Measurements from ENCODE around the gene ACOXL. TPM values are rescaled to one million over a fixed set of nuclear protein-coding genes. Genes with fewer than 3 reads are reported as not detected.

The ACOXL gene
- total RNA-seq, 1 donor from 2014 or later = 1.1 TPM

DNA sequence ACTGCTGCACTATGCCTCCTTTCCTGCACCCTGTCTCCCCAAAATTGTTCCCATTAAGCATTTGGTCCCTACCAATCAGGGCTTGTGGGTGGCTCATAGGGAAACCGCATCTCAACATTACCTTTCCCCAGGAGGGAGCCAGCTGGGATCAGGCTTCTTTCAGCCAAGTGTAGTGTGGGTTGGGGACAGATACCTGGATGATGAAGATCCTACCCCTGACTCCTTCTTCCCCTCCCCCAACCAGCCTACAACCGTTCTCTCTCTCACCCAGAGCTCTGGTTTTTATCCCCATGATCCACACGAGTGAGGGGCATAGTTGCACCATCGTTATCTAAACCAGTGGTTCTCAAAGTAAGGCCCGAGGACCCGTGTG lies 40.0 kb downstream of the ACOXL start:
- Mint-ChIP-seq H3K27ac (no peak overlapping the region), H3K36me3 (ENCODE audit: low read depth) (no peaks in the 10 kb centered on the region), H3K4me1 (ENCODE audit: low read depth) (no peaks in the 10 kb centered on the region), H3K4me3 (no peak overlapping the region), H3K9me3 (no peaks in the 10 kb centered on the region), H3K27me3 (ENCODE audit: insufficient read depth) (peaks cover 29% of the 10 kb centered on the region)
- no peak for DNase-seq (ENCODE audit: low spot score)
- intact Hi-C loops (cut with micrococcal nuclease) = no loop called here

DNA sequence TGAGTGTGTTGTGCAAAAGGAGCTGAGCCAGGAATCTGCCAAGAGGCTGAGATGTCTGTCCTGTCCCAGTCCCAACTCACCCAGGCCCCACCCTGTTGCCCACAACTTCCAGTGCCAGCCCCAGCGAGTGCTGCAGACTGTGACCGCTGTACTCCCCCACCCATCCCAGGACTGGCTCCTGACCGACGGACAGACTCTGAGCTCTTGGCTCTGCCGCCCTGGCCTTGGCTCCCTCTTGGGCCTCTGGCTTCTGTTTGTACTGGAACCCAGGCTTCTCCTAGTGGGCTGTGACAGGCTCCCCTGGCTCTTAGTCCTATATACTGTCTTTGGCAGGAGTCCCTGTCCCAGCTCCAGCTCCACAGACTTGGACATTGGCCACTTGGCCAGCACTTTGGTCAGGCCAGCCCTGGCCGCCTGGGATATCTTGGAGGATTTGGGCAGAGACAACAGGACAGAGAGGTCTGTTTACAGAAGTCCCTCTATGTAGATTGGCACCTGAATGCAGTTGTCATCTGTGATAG lies 41.1 kb downstream of the ACOXL start:
- no peaks in the 10 kb centered on the region for H3K36me3 Mint-ChIP-seq (ENCODE audit: low read depth)
- no peak overlapping the region for H3K4me3 Mint-ChIP-seq
- no peaks in the 10 kb centered on the region for H3K9me3 Mint-ChIP-seq
- intact Hi-C loops (cut with micrococcal nuclease) = no loop called here
- no peak overlapping the region for H3K27ac Mint-ChIP-seq
- no peak for DNase-seq (ENCODE audit: low spot score)
- no peaks in the 10 kb centered on the region for H3K4me1 Mint-ChIP-seq (ENCODE audit: low read depth)
- peaks cover 34% of the 10 kb centered on the region for H3K27me3 Mint-ChIP-seq (ENCODE audit: insufficient read depth)

DNA sequence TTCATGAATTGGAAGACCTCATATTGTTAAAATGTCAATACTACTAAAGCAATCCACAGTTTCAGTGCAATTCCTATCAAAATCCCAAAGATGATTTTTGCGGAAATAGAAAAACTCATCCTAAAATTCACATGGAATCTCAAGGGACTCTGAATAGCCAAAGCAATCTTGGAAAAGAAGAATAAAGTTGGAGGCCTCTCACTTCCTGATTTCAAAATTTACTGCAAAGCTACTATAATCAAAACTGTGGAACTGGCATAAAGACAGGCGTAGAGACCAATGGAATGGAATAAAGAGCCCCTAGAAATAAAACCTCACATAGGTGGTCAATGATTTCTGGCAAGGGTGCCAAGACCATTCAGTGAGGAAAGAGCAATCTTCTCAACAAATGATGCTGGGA lies 42.3 kb downstream of the ACOXL start:
- intact Hi-C loops (cut with micrococcal nuclease) = no loop called here
- no peak overlapping the region for H3K27ac Mint-ChIP-seq
- H3K9me3 Mint-ChIP-seq = no peaks in the 10 kb centered on the region
- H3K36me3 Mint-ChIP-seq (ENCODE audit: low read depth) = no peaks in the 10 kb centered on the region
- no peak overlapping the region for H3K4me3 Mint-ChIP-seq
- no peaks in the 10 kb centered on the region for H3K4me1 Mint-ChIP-seq (ENCODE audit: low read depth)
- peaks cover 40% of the 10 kb centered on the region for H3K27me3 Mint-ChIP-seq (ENCODE audit: insufficient read depth)
- no peak for DNase-seq (ENCODE audit: low spot score)

DNA sequence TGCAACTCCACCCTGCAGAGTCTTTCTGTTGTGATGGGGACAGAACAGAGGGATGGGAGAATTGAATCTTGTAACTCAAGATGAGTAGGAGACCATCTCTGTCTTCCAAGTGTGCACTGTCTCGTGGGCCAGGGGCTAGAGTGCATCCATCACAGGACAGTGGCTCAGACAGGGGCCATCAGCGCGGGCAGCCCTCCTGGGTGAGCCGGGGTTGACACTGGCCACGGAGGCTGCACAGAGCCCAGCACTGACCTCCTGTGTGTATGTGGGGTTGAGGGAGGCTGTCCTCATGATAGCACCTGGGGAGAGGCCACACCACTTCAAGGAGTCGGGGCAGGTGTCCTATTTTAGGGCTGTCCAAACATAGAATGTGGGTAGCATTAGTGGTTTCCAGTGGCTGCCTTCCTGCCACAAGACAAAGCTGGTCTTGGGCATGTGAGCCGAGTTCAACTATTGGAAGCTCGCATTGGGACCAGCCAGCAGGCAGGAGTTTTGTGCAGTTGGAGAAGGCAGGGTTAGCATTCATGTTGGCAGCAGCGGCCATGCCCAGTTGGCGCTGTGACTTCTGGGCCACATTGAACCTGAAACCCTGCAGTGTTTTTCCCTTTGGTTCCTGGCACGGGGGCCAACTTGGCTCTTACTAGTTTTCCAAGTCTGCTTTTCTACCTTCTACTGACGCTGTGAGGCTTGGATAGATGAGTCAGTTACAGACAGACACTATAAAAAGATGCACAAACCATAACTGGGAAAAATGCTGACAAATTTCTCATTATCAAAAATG lies 45.3 kb downstream of the ACOXL start:
- H3K27me3 Mint-ChIP-seq (ENCODE audit: insufficient read depth) = peaks cover 37% of the 10 kb centered on the region
- H3K4me1 Mint-ChIP-seq (ENCODE audit: low read depth) = no peaks in the 10 kb centered on the region
- H3K9me3 Mint-ChIP-seq = no peaks in the 10 kb centered on the region
- H3K27ac Mint-ChIP-seq = no peak overlapping the region
- no peaks in the 10 kb centered on the region for H3K36me3 Mint-ChIP-seq (ENCODE audit: low read depth)
- no peak overlapping the region for H3K4me3 Mint-ChIP-seq
- DNase-seq (ENCODE audit: low spot score) = no peak
- intact Hi-C loops (cut with micrococcal nuclease) = no loop called here

DNA sequence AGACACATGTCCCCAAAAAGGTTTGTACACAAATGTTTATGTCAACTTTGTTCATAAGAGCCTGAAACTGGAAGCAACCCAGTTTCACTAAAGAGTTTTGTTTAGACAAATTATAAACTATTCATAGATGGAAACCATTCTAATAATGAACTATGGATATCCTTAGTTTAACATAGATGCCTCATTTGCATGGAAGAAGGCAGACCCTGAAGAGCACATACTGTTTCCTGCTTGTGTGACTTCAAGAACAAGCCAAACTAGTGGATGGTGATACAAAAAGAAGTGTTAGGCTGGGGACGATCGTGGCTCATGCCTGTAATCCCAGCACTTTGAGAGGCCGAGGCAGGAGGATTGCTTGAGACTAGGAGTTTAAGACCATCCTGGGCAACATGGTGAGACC lies 48.1 kb downstream of the ACOXL start:
- no peak for DNase-seq (ENCODE audit: low spot score)
- Mint-ChIP-seq H3K36me3 (ENCODE audit: low read depth) (no peaks in the 10 kb centered on the region), H3K27me3 (ENCODE audit: insufficient read depth) (peaks cover 48% of the 10 kb centered on the region), H3K4me1 (ENCODE audit: low read depth) (peaks cover 5% of the 10 kb centered on the region), H3K4me3 (no peak overlapping the region), H3K27ac (no peak overlapping the region), H3K9me3 (peaks cover 1% of the 10 kb centered on the region)
- intact Hi-C loops (cut with micrococcal nuclease) = no loop called here

DNA sequence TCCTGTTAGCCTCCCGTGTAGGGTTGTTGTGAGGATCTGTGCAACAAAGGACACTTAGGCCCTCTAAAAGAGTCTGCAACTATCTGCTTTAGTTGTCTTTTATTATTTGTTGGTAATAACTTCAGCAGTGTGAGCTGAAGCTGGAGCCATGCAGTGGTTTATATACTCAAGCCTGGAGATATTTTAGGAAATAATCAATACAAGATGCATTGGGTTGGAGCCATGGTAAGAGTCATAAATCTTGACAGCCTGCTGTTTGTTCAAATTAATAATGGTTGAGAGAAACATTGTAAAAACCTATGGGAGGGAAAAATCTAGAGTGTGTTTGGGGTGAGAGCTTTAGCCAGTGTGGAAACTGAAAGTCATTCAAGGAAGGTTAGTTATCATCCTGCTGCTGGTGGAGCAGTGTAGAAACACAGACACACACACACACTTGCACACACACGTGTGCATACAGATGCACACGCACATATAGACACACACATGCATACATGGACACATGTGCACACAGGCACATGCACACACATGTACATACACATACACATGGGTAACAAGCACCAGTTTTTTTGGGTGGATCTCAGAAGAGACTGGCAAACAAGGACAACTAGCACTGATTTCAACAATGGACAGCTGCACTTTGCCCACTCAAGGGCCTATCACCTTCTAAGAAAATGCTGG lies 51.0 kb downstream of the ACOXL start:
- no peak overlapping the region for H3K27ac Mint-ChIP-seq
- no peak overlapping the region for H3K4me3 Mint-ChIP-seq
- peaks cover 36% of the 10 kb centered on the region for H3K27me3 Mint-ChIP-seq (ENCODE audit: insufficient read depth)
- H3K4me1 Mint-ChIP-seq (ENCODE audit: low read depth) = peaks cover 5% of the 10 kb centered on the region
- intact Hi-C loops (cut with micrococcal nuclease) = no loop called here
- DNase-seq (ENCODE audit: low spot score) = no peak
- no peaks in the 10 kb centered on the region for H3K36me3 Mint-ChIP-seq (ENCODE audit: low read depth)
- peaks cover 7% of the 10 kb centered on the region for H3K9me3 Mint-ChIP-seq

DNA sequence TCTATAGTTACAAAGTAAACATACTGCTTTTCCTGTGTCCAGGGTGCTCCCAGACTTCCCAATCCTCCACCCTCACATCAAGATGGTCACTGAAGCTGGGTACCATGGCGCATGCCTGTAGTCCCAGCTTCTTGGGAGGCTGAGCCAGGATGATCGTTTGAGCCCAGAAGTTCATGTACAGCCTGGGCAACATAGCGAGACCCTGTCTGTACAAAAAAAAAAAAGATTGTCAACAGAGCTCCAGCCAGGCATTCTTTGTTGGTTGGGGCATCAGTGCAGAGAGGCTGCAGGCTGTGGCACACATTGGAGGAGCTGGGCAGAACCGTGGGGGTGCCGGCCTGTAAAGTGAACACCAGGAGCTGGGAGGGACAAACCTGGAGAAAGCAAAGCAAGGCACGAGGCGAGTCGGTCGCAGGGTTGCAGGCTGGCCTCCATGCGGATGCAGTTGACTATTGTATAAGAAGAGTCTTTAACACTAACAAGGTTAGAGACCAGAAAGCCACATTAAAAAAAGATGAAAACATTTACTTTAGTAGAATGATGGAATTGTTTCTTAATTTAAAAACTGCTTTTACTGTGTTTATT lies 51.8 kb downstream of the ACOXL start:
- H3K36me3 Mint-ChIP-seq (ENCODE audit: low read depth) = no peaks in the 10 kb centered on the region
- H3K4me1 Mint-ChIP-seq (ENCODE audit: low read depth) = peaks cover 5% of the 10 kb centered on the region
- no peak overlapping the region for H3K4me3 Mint-ChIP-seq
- intact Hi-C loops (cut with micrococcal nuclease) = no loop called here
- H3K27me3 Mint-ChIP-seq (ENCODE audit: insufficient read depth) = peaks cover 33% of the 10 kb centered on the region
- no peak for DNase-seq (ENCODE audit: low spot score)
- H3K9me3 Mint-ChIP-seq = peaks cover 7% of the 10 kb centered on the region
- no peak overlapping the region for H3K27ac Mint-ChIP-seq

DNA sequence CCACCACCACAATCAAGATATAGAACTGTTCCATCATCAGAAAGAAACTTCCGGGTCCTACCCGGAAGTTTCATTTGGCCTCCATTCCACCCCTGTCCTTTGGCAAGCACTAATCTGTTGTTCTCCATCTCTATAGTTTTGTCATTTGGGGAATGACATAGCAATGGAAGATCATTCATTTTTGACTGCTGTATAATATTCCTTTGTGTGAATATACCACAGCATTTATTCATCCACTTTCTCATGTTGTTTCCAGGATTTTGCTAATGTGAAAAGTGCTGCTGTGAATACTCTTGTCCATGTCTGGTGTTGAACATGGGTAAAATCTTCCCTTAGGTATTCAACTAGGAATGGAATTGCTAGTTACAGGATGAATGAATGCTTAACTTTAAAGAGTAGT lies 53.1 kb downstream of the ACOXL start:
- intact Hi-C loops (cut with micrococcal nuclease) = no loop called here
- H3K27me3 Mint-ChIP-seq (ENCODE audit: insufficient read depth) = peaks cover 29% of the 10 kb centered on the region

DNA sequence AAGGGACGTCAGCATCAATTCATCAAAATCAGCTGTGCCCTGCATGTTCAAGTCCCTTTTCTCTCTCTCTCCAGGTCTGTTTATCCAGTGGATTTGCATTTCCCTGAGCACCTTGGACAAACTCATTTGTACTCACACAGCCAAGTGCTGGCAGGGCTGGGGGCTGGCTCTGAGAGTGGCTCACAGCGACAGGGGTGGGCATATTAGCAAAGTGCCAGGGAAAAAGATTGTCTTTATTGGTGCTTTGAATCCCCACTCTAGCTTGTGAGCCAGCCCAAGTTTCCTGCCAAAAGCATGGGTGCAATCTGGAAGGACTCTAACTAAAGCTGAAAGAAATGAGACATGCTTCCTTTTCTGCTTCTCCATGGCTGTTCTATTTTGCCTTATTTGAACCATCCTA lies 56.6 kb downstream of the ACOXL start:
- intact Hi-C loops (cut with micrococcal nuclease) = no loop called here
- H3K4me1 Mint-ChIP-seq (ENCODE audit: low read depth) = no peaks in the 10 kb centered on the region
- H3K4me3 Mint-ChIP-seq = no peak overlapping the region
- DNase-seq (ENCODE audit: low spot score) = no peak
- H3K36me3 Mint-ChIP-seq (ENCODE audit: low read depth) = no peaks in the 10 kb centered on the region
- no peak overlapping the region for H3K27ac Mint-ChIP-seq
- peaks cover 36% of the 10 kb centered on the region for H3K27me3 Mint-ChIP-seq (ENCODE audit: insufficient read depth)
- H3K9me3 Mint-ChIP-seq = peaks cover 7% of the 10 kb centered on the region

More for the DNA sequence above, 53.1 kb downstream of the ACOXL start:
- H3K4me1 Mint-ChIP-seq (ENCODE audit: low read depth) = peaks cover 5% of the 10 kb centered on the region
- DNase-seq (ENCODE audit: low spot score) = no peak
- no peak overlapping the region for H3K27ac Mint-ChIP-seq
- H3K36me3 Mint-ChIP-seq (ENCODE audit: low read depth) = no peaks in the 10 kb centered on the region
- H3K4me3 Mint-ChIP-seq = no peak overlapping the region
- peaks cover 7% of the 10 kb centered on the region for H3K9me3 Mint-ChIP-seq

DNA sequence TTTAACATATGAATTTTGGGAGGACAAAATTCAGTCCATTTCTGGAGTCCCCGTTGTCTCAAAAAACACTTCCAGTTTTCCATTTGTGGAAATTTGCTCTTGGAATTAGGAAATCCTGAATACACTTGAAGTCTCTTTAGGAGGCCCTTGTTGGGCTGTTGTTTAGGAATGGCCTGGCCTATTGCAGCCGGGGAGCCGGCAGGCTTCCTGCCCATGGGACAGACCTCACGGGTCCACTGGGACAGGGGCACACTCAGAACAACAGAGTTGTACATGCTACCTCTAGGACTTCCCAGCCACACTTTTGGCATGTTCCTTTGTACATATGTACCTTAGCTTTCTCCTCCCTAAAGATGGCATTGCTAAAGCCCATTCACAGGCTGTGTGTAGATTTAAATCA lies 57.3 kb downstream of the ACOXL start:
- H3K4me3 Mint-ChIP-seq = no peak overlapping the region
- intact Hi-C loops (cut with micrococcal nuclease) = no loop called here
- peaks cover 39% of the 10 kb centered on the region for H3K27me3 Mint-ChIP-seq (ENCODE audit: insufficient read depth)
- no peaks in the 10 kb centered on the region for H3K36me3 Mint-ChIP-seq (ENCODE audit: low read depth)
- no peak overlapping the region for H3K27ac Mint-ChIP-seq
- no peak for DNase-seq (ENCODE audit: low spot score)
- H3K9me3 Mint-ChIP-seq = peaks cover 7% of the 10 kb centered on the region
- no peaks in the 10 kb centered on the region for H3K4me1 Mint-ChIP-seq (ENCODE audit: low read depth)

DNA sequence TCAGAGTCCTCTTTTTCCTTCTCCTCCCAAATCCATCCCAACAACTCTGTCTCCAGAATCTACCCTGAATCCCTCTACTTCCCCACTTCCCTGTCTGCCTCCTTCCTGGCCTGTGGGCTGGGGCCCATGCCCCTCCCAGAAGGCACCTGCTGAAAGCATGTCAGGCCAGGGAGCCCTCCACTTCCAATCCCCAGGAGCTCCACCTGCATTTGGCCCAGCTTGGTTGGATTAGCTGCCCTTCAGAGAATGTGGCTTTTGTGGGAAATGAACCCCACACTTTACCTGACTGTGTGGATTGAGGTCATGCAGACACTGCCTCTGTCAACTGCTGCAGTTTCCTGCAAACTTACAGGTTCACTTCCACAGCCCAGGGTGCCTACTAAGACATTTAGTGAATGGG lies 58.5 kb downstream of the ACOXL start:
- Mint-ChIP-seq H3K27ac (no peak overlapping the region), H3K4me3 (no peak overlapping the region), H3K36me3 (ENCODE audit: low read depth) (no peaks in the 10 kb centered on the region), H3K9me3 (peaks cover under 1% of the 10 kb centered on the region), H3K4me1 (ENCODE audit: low read depth) (no peaks in the 10 kb centered on the region), H3K27me3 (ENCODE audit: insufficient read depth) (peaks cover 49% of the 10 kb centered on the region)
- DNase-seq (ENCODE audit: low spot score) = no peak
- intact Hi-C loops (cut with micrococcal nuclease) = no loop called here

DNA sequence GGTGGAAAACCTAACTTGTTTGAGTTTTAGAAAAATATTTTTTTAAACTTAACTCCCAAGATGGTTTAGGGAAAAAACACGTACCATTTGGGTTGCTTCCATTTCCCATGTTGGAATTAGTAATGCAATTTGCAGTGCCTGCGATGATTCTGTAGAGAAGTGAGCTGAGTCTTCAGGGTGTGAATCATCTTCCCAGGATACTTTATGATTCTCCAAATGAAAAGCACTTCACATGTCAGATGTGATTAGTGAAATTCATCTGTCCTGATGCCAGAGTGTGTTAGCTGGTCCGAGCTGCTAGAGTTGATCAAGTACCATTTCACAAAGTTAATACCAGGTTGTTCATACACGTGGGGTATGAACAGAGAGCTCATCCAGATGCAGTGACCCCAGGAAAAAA lies 59.1 kb downstream of the ACOXL start:
- no peak for DNase-seq (ENCODE audit: low spot score)
- intact Hi-C loops (cut with micrococcal nuclease) = no loop called here
- H3K27me3 Mint-ChIP-seq (ENCODE audit: insufficient read depth) = peaks cover 53% of the 10 kb centered on the region
- H3K36me3 Mint-ChIP-seq (ENCODE audit: low read depth) = no peaks in the 10 kb centered on the region
- H3K9me3 Mint-ChIP-seq = no peaks in the 10 kb centered on the region
- H3K27ac Mint-ChIP-seq = no peak overlapping the region
- no peaks in the 10 kb centered on the region for H3K4me1 Mint-ChIP-seq (ENCODE audit: low read depth)
- H3K4me3 Mint-ChIP-seq = no peak overlapping the region

DNA sequence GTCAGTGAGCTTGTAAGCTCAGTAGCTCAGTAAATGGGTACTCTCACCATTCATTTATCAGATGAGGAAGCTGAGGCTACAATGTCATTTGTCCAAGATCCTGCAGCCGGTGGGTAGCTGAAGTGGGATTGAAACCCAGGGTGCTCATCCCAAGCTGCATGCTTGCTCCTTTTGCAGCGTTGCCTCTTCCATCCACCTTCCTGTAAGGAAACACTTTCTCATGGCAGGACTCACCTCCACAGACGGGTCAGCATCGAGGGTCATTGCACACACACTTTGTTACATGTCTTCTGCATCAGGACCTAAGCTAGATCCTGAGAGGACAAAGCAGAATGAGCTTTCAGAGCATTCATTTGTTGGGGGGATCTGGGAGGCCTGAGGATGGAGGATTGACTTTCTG lies 60.7 kb downstream of the ACOXL start:
- Mint-ChIP-seq H3K9me3 (no peaks in the 10 kb centered on the region), H3K4me3 (no peak overlapping the region), H3K36me3 (ENCODE audit: low read depth) (no peaks in the 10 kb centered on the region), H3K4me1 (ENCODE audit: low read depth) (no peaks in the 10 kb centered on the region), H3K27ac (no peak overlapping the region), H3K27me3 (ENCODE audit: insufficient read depth) (peaks cover 66% of the 10 kb centered on the region)
- intact Hi-C loops (cut with micrococcal nuclease) = no loop called here
- DNase-seq (ENCODE audit: low spot score) = no peak

All from activated T-helper 1 cell treated with anti-CD3 and anti-CD28 coated beads, Interleukin-12 subunit alpha, Interleukin-12 subunit beta, Interleukin-2, Interleukin-4 antibody, amounts not matched to agents 30 ng/mL and 10 ng/mL and 1 ng/mL, durations not matched to agents 14 hours and 24 hours and 36 hours (primary cell).